ENCODE results near the gene F13A1. TPM values are rescaled to one million over a fixed set of nuclear protein-coding genes. Genes with fewer than 3 reads are reported as not detected.
"Not testable (repeated sequence)": the region's sequence is repeated elsewhere in the genome, so short reads cannot be mapped to it uniquely, and the experiment has no call there.

F13A1 gene
- total RNA-seq, 2 donors from 2014 or later = not detected

- DNase-seq (ENCODE audit: low spot score); H3K4me1 Mint-ChIP-seq (ENCODE audit: low read depth in 2 of 2); H3K9me3 Mint-ChIP-seq; ATAC-seq; H3K36me3 Mint-ChIP-seq; H3K27ac Mint-ChIP-seq; H3K4me3 Mint-ChIP-seq: not testable (repeated sequence)
- peaks cover 9 to 11% of the 10 kb centered on the region in 2 donors for H3K27me3 Mint-ChIP-seq
Observed at GRCh38 chr6:6300383-6300782, 20.1 kb downstream of the F13A1 start.

DNA sequence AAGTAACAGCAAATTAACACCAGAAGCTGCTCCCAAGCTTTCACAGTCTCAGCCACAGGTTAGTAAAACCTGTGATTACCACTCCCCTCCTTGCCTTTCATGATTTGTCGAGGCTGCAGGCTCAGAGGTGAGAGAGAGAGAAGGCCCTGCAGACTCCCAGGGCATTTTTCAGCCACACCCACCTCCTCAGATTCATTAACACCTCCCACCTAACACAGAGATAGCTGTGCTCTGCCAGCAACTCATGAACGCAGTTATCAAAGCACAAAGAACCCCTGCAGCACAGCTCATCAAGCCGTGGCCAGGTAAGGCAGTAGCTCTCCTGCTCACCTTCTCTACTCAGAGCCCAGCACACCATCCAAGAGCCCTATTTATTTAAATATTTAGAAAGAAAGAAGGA lies 27.1 kb downstream of the F13A1 start:
- Mint-ChIP-seq H3K4me1 (ENCODE audit: low read depth in 2 of 2) (no peaks in the 10 kb centered on the region), H3K27me3 (peaks cover 23 to 26% of the 10 kb centered on the region in 2 donors), H3K27ac (no peak overlapping the region), H3K9me3 (peaks cover 4% of the 10 kb centered on the region), H3K4me3 (no peak overlapping the region), H3K36me3 (no peaks in the 10 kb centered on the region)
- ATAC-seq = no peak
- DNase-seq (ENCODE audit: low spot score) = no peak

GRCh38 chr6:6287415-6287814 lies 33.0 kb downstream of the F13A1 start:
- ATAC-seq = no peak
- H3K9me3 Mint-ChIP-seq = no peaks in the 10 kb centered on the region
- no peaks in the 10 kb centered on the region for H3K4me1 Mint-ChIP-seq (ENCODE audit: low read depth in 2 of 2)
- H3K36me3 Mint-ChIP-seq = no peaks in the 10 kb centered on the region
- no peak for DNase-seq (ENCODE audit: low spot score)
- no peak overlapping the region for H3K27ac Mint-ChIP-seq
- H3K4me3 Mint-ChIP-seq = no peak overlapping the region
- peaks cover 29 to 35% of the 10 kb centered on the region in 2 donors for H3K27me3 Mint-ChIP-seq

DNA sequence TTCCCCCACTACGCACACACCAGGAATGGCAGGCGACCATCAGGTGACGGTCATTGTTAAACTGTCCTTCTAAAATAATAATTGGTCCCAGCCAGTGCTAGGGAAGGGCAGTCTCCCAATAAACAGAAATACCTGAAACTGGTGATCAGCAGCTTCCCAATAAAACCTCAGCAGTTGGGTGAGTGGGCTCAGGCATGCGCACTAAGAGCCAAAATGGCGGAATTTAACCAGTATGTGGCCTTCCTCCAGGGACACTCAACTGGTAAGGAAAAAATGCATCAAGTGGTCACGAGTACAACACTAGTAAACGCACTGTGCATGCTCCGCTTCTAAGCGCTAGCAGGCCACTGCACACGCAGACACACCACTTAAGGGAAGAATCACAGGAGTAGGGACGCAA lies 34.8 kb downstream of the F13A1 start:
- Mint-ChIP-seq H3K27ac (no peak overlapping the region), H3K9me3 (no peaks in the 10 kb centered on the region), H3K4me1 (ENCODE audit: low read depth in 2 of 2) (no peaks in the 10 kb centered on the region), H3K4me3 (no peak overlapping the region), H3K36me3 (no peaks in the 10 kb centered on the region), H3K27me3 (peaks cover 16 to 19% of the 10 kb centered on the region in 2 donors)
- ATAC-seq (no peak), DNase-seq (ENCODE audit: low spot score) (no peak)

DNA sequence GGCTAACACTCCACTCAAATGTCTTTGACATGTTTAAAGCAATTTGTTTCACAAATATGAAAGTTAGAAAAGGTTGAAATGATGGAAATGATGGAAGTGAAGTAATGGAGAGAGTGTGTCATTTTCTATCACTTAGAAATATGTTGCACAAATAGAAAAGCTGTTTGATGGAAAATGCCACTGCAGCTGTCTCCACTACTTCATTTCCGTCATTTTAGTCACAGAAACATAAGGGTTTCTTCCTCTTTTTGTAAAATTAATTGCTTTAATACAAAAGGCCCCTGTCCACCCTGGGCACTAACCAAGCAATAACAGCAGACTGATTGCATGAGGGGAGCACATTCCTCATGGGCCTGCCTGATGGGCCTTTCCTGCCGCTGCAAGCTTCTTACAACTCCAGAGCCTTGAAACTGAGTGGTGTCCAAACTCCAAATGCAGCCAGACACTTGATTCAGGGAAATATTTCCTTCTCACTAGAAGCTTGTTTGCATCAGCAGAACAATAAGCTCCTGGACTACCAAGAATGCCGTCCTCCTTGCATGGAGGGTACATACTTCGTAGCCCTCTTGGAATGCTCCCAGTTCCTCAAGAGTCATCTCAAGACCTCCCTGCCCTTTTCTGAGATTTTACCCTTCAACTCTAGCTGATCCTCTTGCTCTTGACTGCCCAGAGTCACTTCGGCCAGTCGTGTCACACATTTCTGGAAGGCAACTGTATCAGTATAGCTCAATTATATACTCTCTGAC lies 36.1 kb downstream of the F13A1 start:
- H3K9me3 Mint-ChIP-seq = no peaks in the 10 kb centered on the region
- peaks cover 10 to 20% of the 10 kb centered on the region in 2 donors for H3K27me3 Mint-ChIP-seq
- DNase-seq (ENCODE audit: low spot score) = no peak
- ATAC-seq = no peak
- no peaks in the 10 kb centered on the region for H3K36me3 Mint-ChIP-seq
- no peak overlapping the region for H3K4me3 Mint-ChIP-seq
- no peak overlapping the region for H3K27ac Mint-ChIP-seq
- no peaks in the 10 kb centered on the region for H3K4me1 Mint-ChIP-seq (ENCODE audit: low read depth in 2 of 2)

- Mint-ChIP-seq H3K4me1 (ENCODE audit: low read depth in 2 of 2) (no peaks in the 10 kb centered on the region), H3K27me3 (peaks cover 10 to 26% of the 10 kb centered on the region in 2 donors), H3K9me3 (no peaks in the 10 kb centered on the region), H3K4me3 (no peak overlapping the region), H3K36me3 (no peaks in the 10 kb centered on the region), H3K27ac (no peak overlapping the region)
- DNase-seq (ENCODE audit: low spot score) (no peak), ATAC-seq (no peak)
Observed at GRCh38 chr6:6283746-6284145, 36.7 kb downstream of the F13A1 start.

GRCh38 chr6:6282716-6283115 lies 37.7 kb downstream of the F13A1 start:
- no peaks in the 10 kb centered on the region for H3K36me3 Mint-ChIP-seq
- H3K27ac Mint-ChIP-seq = no peak overlapping the region
- H3K9me3 Mint-ChIP-seq = no peaks in the 10 kb centered on the region
- H3K4me3 Mint-ChIP-seq = no peak overlapping the region
- H3K4me1 Mint-ChIP-seq (ENCODE audit: low read depth in 2 of 2) = no peaks in the 10 kb centered on the region
- peaks cover 13 to 29% of the 10 kb centered on the region in 2 donors for H3K27me3 Mint-ChIP-seq
- ATAC-seq (no peak), DNase-seq (ENCODE audit: low spot score) (no peak)

- H3K27me3 Mint-ChIP-seq = peaks cover 20 to 45% of the 10 kb centered on the region in 2 donors
- no peak overlapping the region for H3K27ac Mint-ChIP-seq
- H3K4me1 Mint-ChIP-seq (ENCODE audit: low read depth in 2 of 2) = no peaks in the 10 kb centered on the region
- H3K4me3 Mint-ChIP-seq = no peak overlapping the region
- no peaks in the 10 kb centered on the region for H3K36me3 Mint-ChIP-seq
- H3K9me3 Mint-ChIP-seq = no peaks in the 10 kb centered on the region
- DNase-seq (ENCODE audit: low spot score) = no peak
- peak in 1 of 2 donors; percentile 15 for ATAC-seq
Observed at GRCh38 chr6:6277413-6277812, 43.0 kb downstream of the F13A1 start.

DNA sequence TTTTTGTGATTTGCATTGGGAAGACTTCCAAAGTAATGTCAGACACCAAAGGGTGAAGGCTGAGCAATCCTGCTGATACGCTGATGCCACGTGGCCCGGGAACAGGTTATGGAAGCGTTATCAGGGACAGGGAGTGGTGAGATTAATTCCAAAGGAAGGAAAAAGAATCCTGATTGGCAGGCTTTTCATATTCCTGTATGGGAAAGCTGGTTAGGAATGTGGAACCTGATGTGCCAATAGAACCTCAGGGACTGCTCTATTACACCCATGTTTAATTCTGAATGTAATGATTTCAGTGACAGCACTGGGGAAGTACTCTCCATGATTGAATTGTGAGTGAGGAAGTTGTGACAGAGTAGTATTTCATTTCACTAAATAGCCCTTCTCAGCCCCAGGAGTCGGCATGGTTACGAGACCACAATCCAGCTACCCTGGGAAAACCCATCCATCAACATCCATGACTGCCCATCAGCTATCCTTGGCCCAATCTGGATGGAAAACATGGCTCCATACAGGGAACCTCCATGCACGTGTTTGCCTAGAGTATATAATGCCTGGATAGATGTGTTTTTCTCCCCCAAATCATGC lies 49.4 kb downstream of the F13A1 start:
- DNase-seq (ENCODE audit: low spot score) = no peak

DNA sequence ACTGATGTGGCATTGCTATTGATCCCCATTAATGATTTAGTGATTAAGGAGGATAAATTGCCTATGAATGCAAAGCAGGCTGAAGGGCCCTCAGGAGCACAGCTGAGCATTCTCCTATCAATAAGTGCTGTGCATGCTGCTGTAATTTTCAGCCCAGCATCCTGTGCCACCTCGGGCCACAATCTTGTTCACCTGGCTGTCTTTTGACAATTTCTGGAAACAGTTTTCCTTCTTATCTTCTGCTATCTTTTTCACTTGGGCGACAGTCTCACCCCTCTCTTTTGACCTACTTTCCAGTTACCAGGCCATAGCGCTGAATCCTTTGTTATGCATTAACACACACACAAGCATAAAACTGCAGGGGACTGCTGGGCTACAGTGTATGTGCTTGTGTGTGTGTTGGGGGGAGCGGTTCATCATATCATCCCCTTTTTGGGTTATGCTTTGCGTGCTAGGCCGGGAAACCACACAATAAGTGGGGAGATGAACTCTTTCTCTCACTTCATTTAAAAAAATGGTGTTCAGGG lies 60.2 kb downstream of the F13A1 start:
- ATAC-seq = no peak
- H3K27me3 Mint-ChIP-seq = peaks cover 16 to 25% of the 10 kb centered on the region in 2 donors
- DNase-seq (ENCODE audit: low spot score) = no peak

More for the DNA sequence above, 49.4 kb downstream of the F13A1 start:
- Mint-ChIP-seq H3K4me1 (ENCODE audit: low read depth in 2 of 2) (no peaks in the 10 kb centered on the region), H3K9me3 (no peaks in the 10 kb centered on the region), H3K36me3 (no peaks in the 10 kb centered on the region), H3K27ac (no peak overlapping the region), H3K27me3 (peaks cover 22 to 44% of the 10 kb centered on the region in 2 donors), H3K4me3 (no peak overlapping the region)
- ATAC-seq = no peak

DNA sequence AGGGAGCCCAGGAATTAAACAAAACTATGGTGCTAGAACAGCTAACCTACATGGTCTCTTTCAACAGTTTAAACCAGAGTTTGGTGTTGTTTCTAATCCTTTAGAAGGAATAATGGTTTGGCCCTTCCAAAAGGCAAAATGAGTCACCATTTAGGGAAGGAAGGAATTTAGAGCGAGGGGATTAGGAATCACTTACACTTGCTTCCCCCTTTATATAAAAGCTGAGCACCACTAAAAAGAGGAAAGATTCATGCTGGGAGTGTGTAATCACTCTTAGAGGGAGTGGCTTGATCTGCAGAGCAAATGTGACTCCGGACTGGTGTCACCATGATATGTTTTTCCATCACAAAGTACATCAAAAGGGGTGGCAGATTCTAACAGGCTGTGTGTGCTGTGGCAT lies 63.6 kb downstream of the F13A1 start:
- DNase-seq (ENCODE audit: low spot score) (no peak), ATAC-seq (no peak)
- Mint-ChIP-seq H3K27ac (no peak overlapping the region), H3K27me3 (peaks cover 8 to 15% of the 10 kb centered on the region in 2 donors), H3K4me1 (ENCODE audit: low read depth in 2 of 2) (no peaks in the 10 kb centered on the region), H3K4me3 (no peak overlapping the region), H3K36me3 (no peaks in the 10 kb centered on the region), H3K9me3 (no peaks in the 10 kb centered on the region)

More for the DNA sequence above, 60.2 kb downstream of the F13A1 start:
- no peak overlapping the region for H3K4me3 Mint-ChIP-seq
- H3K9me3 Mint-ChIP-seq = no peaks in the 10 kb centered on the region
- no peak overlapping the region for H3K27ac Mint-ChIP-seq
- H3K4me1 Mint-ChIP-seq (ENCODE audit: low read depth in 2 of 2) = no peaks in the 10 kb centered on the region
- H3K36me3 Mint-ChIP-seq = no peaks in the 10 kb centered on the region

GRCh38 chr6:6256259-6256658 lies 64.2 kb downstream of the F13A1 start:
- no peak overlapping the region for H3K27ac Mint-ChIP-seq
- ATAC-seq = no peak
- peaks cover 8 to 20% of the 10 kb centered on the region in 2 donors for H3K27me3 Mint-ChIP-seq
- no peaks in the 10 kb centered on the region for H3K9me3 Mint-ChIP-seq
- H3K4me1 Mint-ChIP-seq (ENCODE audit: low read depth in 2 of 2) = no peaks in the 10 kb centered on the region
- no peak for DNase-seq (ENCODE audit: low spot score)
- no peaks in the 10 kb centered on the region for H3K36me3 Mint-ChIP-seq
- no peak overlapping the region for H3K4me3 Mint-ChIP-seq

DNA sequence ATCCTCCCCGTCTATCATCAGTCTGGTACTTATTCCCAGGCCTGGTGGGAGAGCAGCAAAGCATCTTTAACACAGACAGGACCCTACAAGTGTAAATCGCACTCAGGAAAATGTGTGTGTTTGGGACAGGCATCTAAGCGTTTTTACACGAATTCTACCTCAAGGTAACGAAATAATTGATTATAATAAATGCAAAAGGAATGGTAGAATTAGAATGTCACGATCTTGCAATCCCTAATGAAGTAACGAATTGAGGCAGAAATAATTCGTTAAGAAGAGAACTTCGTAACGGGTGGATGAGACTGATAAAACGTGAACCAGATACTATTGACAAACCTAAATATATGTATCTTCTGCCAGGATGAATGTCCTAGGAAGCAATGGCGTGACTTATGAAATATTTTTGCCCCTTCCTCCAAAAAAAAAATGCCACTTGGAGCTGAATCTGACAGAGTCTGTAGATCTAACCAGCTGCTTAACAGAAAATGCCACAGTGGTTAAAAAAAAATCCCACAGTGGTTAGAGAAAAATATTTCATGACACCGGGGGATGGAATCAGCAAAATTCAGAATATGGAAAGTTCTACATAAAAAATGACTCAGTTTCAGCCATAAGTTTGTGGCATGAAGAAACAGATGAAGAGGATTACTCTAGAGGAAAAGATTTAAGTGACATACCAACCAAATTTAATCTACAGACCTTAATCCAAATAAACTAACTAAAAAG lies 68.7 kb downstream of the F13A1 start:
- no peaks in the 10 kb centered on the region for H3K4me1 Mint-ChIP-seq (ENCODE audit: low read depth in 2 of 2)
- no peak for DNase-seq (ENCODE audit: low spot score)
- H3K9me3 Mint-ChIP-seq = no peaks in the 10 kb centered on the region
- no peak overlapping the region for H3K4me3 Mint-ChIP-seq
- no peak overlapping the region for H3K27ac Mint-ChIP-seq
- H3K36me3 Mint-ChIP-seq = no peaks in the 10 kb centered on the region
- H3K27me3 Mint-ChIP-seq = peaks cover 21 to 52% of the 10 kb centered on the region in 2 donors
- no peak for ATAC-seq

GRCh38 chr6:6248651-6249050 lies 71.8 kb downstream of the F13A1 start:
- Mint-ChIP-seq H3K27ac (no peak overlapping the region), H3K4me1 (ENCODE audit: low read depth in 2 of 2) (no peaks in the 10 kb centered on the region), H3K4me3 (no peak overlapping the region), H3K27me3 (peaks cover 20 to 70% of the 10 kb centered on the region in 2 donors), H3K36me3 (no peaks in the 10 kb centered on the region), H3K9me3 (no peaks in the 10 kb centered on the region)
- DNase-seq (ENCODE audit: low spot score) (no peak), ATAC-seq (no peak)
